Neural cell (in vitro differentiated cells): ENCODE results near the gene TUBA1B. TPM values are rescaled to one million over a fixed set of nuclear protein-coding genes. Genes with fewer than 3 reads are reported as not detected.

Experiments
- H2AFZ ChIP-seq: fragments of 200-600, 300-800 bp; sonication (generic), shearing (Covaris generic); 2 replicates; pipeline ENCODE4 v1.6.0; 2014; ENCODE audit warnings: low read depth, mild to moderate bottlenecking, antibody characterized with exemption, low read length, moderate library complexity
- H3F3A ChIP-seq: fragments of 200-600 bp; shearing (Covaris generic); 2 replicates; pipeline ENCODE4 v1.6.1; 2016; ENCODE audit warnings: mild to moderate bottlenecking, moderate library complexity, mixed read lengths, antibody characterized with exemption, low read length; ENCODE audit not compliant: insufficient read depth, poor library complexity, severe bottlenecking
- H3K27ac ChIP-seq: fragments of 200-600, 300-800 bp; sonication (generic), shearing (Covaris generic); 2 replicates; pipeline ENCODE4 v1.5.1; 2014; ENCODE audit warnings: mild to moderate bottlenecking, low read length, moderate library complexity
- H3K27me3 ChIP-seq: fragments of 300-800, 200-600 bp; sonication (generic), shearing (Covaris generic); 2 replicates; pipeline ENCODE4 v1.6.0; 2014; ENCODE audit warnings: mild to moderate bottlenecking, low read depth, low read length, moderate library complexity; ENCODE audit not compliant: insufficient read depth
- H3K36me3 ChIP-seq: fragments of 300-800, 200-600 bp; sonication (generic), shearing (Covaris generic); 2 replicates; pipeline ENCODE4 v1.5.1; 2014; ENCODE audit warnings: mild to moderate bottlenecking, antibody characterized with exemption, low read length, moderate library complexity; ENCODE audit not compliant: insufficient read depth
- H3K4me2 ChIP-seq: fragments of 300-800, 200-600 bp; sonication (generic), shearing (Covaris generic); 2 replicates; pipeline ENCODE4 v1.6.0; 2014; ENCODE audit warnings: mild to moderate bottlenecking, low read length
- H3K4me3 ChIP-seq: fragments of 300-800, 200-600 bp; sonication (generic), shearing (Covaris generic); 2 replicates; pipeline ENCODE4 v1.5.1; 2014; ENCODE audit warnings: mild to moderate bottlenecking, low read length, moderate library complexity
- H3K79me2 ChIP-seq: fragments of 200-600 bp; shearing (Covaris generic); replicated peaks from 2 replicates; pipeline ENCODE4 v1.6.0; 2014; ENCODE audit warnings: mild to moderate bottlenecking, low read length, moderate library complexity; ENCODE audit not compliant: insufficient read depth
- H3K9ac ChIP-seq: fragments of 300-800, 200-600 bp; sonication (generic), shearing (Covaris generic); 2 replicates; pipeline ENCODE4 v1.6.1; 2016; ENCODE audit warnings: mild to moderate bottlenecking, low read length, mixed read lengths
- H3K9me2 ChIP-seq: fragments of 200-600 bp; shearing (Covaris generic); 2 replicates; pipeline ENCODE4 v1.6.1; 2016; ENCODE audit warnings: mild to moderate bottlenecking, low read length, mixed read lengths; ENCODE audit not compliant: insufficient read depth
- H3K9me3 ChIP-seq: fragments of 200-600, 300-800 bp; sonication (generic), shearing (Covaris generic); 2 replicates; pipeline ENCODE4 v1.6.1; 2016; ENCODE audit warnings: mild to moderate bottlenecking, mixed run types, low read length, moderate library complexity, mixed read lengths
- H4K20me1 ChIP-seq: fragments of 200-600 bp; shearing (Covaris generic); 2 replicates; pipeline ENCODE4 v1.6.1; 2016; ENCODE audit warnings: mild to moderate bottlenecking, mixed run types; ENCODE audit not compliant: insufficient read depth
- EP300 ChIP-seq: fragments of 450-650 bp; conservative IDR thresholded peaks from 2 replicates; pipeline ENCODE4 v1.6.1; 2014; ENCODE audit warnings: antibody characterized with exemption, mild to moderate bottlenecking, moderate library complexity; ENCODE audit not compliant: poor library complexity, severe bottlenecking
- EZH2 ChIP-seq: fragments of 200-600, 300-800 bp; shearing (Covaris generic), sonication (generic); IDR thresholded peaks from 2 replicates; pipeline ENCODE4 v1.6.1; 2014; ENCODE audit warnings: antibody characterized with exemption, low read length, borderline replicate concordance, mild to moderate bottlenecking; ENCODE audit not compliant: insufficient read depth, poor library complexity, severe bottlenecking
- MXI1 ChIP-seq: fragments of 450-650 bp; conservative IDR thresholded peaks from 2 replicates; pipeline ENCODE4 v1.6.1; 2014; ENCODE audit warnings: antibody characterized with exemption, mild to moderate bottlenecking; ENCODE audit not compliant: poor library complexity, severe bottlenecking
- POLR2AphosphoS5 ChIP-seq: IDR thresholded peaks from 2 replicates; pipeline ENCODE4 v1.6.1; 2012
- RAD21 ChIP-seq: fragments of 450-650 bp; conservative IDR thresholded peaks from 2 replicates; pipeline ENCODE4 v1.6.1; 2014; ENCODE audit warnings: antibody characterized with exemption, mild to moderate bottlenecking, moderate library complexity
- REST ChIP-seq: IDR thresholded peaks from 2 replicates; pipeline ENCODE4 v1.6.1; 2012; ENCODE audit warnings: borderline replicate concordance
- SMC3 ChIP-seq: fragments of 450-650 bp; conservative IDR thresholded peaks from 2 replicates; pipeline ENCODE4 v1.6.1; 2014; ENCODE audit warnings: antibody characterized with exemption, mild to moderate bottlenecking, moderate library complexity; ENCODE audit not compliant: poor library complexity
- TAF1 ChIP-seq: IDR thresholded peaks from 2 replicates; pipeline ENCODE4 v1.6.1; 2012; ENCODE audit warnings: low read depth
- polyA plus RNA-seq: library from polyadenylated mRNA; depleted of rRNA; stranded (reverse); fragments of >200 nt; gene quantifications from 2 replicates; pipeline ENCODE4 v1.2.3, GENCODE V29; 2014
- small RNA-seq, 3 experiments: library from RNA; depleted of rRNA; stranded (forward); fragments of <200 nt; gene quantifications; one replicate each; pipeline ENCODE3, GENCODE V24; 2012
- TF ChIP-seq, protein P1 (sequence below): fragments of 450-650 bp; IDR thresholded peaks from 2 replicates; pipeline ENCODE4 v1.5.1; 2014; ENCODE audit warnings: antibody characterized with exemption, mild to moderate bottlenecking, moderate library complexity; ENCODE audit not compliant: poor library complexity, severe bottlenecking

Gene TUBA1B
- polyA plus RNA-seq, 1 donor from 2014 or later = 573 TPM

GRCh38 chr12:49084438-49084837, 46.8 kb downstream of the TUBA1B start:
- Histone ChIP-seq H3K27me3 (peaks cover 22% of the 10 kb centered on the region), H3K79me2 (no peaks in the 10 kb centered on the region), H3K4me3 (no peak overlapping the region), H3K27ac (no peak overlapping the region), H3K9ac (no peak overlapping the region), H3K4me2 (no peak overlapping the region), H3K9me2 (no peaks in the 10 kb centered on the region), H3K36me3 (no peaks in the 10 kb centered on the region), H2AFZ (no peak overlapping the region), H3K9me3 (no peaks in the 10 kb centered on the region), H4K20me1 (no peaks in the 10 kb centered on the region), H3F3A (no peaks in the 10 kb centered on the region)
- TF ChIP-seq SMC3 = no peak

DNA sequence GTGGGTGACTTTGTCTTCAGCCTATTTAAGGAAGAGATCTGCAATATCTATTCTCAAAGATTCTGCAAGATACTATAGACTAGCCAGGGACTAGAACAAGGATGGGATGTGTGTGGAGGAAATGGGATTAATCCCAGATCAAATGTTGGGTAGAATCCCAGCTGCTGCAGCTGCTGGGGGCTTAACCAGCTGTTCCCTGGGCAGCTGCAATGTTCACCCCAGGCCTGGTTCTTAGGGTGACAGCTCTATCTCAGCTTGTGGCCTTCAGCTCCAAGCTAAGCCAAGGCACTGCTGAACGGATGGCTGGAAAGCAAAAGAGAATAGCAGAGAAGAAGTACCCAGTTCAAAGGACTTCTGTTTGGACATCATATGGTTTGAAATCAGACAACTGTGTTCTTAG, 51.4 kb downstream of the TUBA1B start:
- H3K9me3 ChIP-seq = no peaks in the 10 kb centered on the region
- H4K20me1 ChIP-seq = no peaks in the 10 kb centered on the region
- H3K36me3 ChIP-seq = no peaks in the 10 kb centered on the region
- H3F3A ChIP-seq = no peaks in the 10 kb centered on the region
- H3K79me2 ChIP-seq = no peaks in the 10 kb centered on the region
- H3K9me2 ChIP-seq = no peaks in the 10 kb centered on the region
- no peak overlapping the region for H3K9ac ChIP-seq
- no peaks in the 10 kb centered on the region for H3K27me3 ChIP-seq
- H3K4me3 ChIP-seq = no peak overlapping the region
- H2AFZ ChIP-seq = no peak overlapping the region
- TF ChIP-seq MXI1 = no peak
- no peak for TF ChIP-seq EZH2
- no peak for TF ChIP-seq RAD21
- TF ChIP-seq REST = no peak
- no peak for TF ChIP-seq POLR2AphosphoS5
- no peak for TF ChIP-seq EP300
- no peak for TF ChIP-seq SMC3
- no peak for TF ChIP-seq TAF1
- TF ChIP-seq, protein P1, sequence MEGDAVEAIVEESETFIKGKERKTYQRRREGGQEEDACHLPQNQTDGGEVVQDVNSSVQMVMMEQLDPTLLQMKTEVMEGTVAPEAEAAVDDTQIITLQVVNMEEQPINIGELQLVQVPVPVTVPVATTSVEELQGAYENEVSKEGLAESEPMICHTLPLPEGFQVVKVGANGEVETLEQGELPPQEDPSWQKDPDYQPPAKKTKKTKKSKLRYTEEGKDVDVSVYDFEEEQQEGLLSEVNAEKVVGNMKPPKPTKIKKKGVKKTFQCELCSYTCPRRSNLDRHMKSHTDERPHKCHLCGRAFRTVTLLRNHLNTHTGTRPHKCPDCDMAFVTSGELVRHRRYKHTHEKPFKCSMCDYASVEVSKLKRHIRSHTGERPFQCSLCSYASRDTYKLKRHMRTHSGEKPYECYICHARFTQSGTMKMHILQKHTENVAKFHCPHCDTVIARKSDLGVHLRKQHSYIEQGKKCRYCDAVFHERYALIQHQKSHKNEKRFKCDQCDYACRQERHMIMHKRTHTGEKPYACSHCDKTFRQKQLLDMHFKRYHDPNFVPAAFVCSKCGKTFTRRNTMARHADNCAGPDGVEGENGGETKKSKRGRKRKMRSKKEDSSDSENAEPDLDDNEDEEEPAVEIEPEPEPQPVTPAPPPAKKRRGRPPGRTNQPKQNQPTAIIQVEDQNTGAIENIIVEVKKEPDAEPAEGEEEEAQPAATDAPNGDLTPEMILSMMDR = no peak
- H3K27ac ChIP-seq = no peak overlapping the region
- H3K4me2 ChIP-seq = no peak overlapping the region

Small RNAs within 50 kb of the gene (small RNA-seq; reads per million reads assigned to genes)
- 0 to 1.2 (median 0) reads per million in 3 experiments for gene RF00019

Other genes with a start within 250 kb of the TUBA1B start
- gene FKBP11, start 205.9 kb downstream of the TUBA1B start, polyA plus RNA-seq = 24.5 and 24.9 TPM in 2 replicates
- gene ARF3, start 173.9 kb downstream of the TUBA1B start, polyA plus RNA-seq = 114 TPM in 2 replicates
- gene WNT10B, start 159.7 kb downstream of the TUBA1B start, polyA plus RNA-seq = 0.92 and 1.2 TPM in 2 replicates
- not detected in 2 replicates for gene WNT1, start 153.1 kb downstream of the TUBA1B start, polyA plus RNA-seq
- gene DDN, start 132.0 kb downstream of the TUBA1B start, polyA plus RNA-seq = 0.20 and 0.51 TPM in 2 replicates
- gene PRKAG1, start 112.6 kb downstream of the TUBA1B start, polyA plus RNA-seq = 69.0 and 71.0 TPM in 2 replicates
- 14.1 and 15.8 TPM in 2 replicates for gene KMT2D, start 70.6 kb downstream of the TUBA1B start, polyA plus RNA-seq
- 0.68 TPM in 1 of 2 replicates, not detected in the other for gene RHEBL1, start 61.4 kb downstream of the TUBA1B start, polyA plus RNA-seq
- gene DHH, start 36.6 kb downstream of the TUBA1B start, polyA plus RNA-seq = 0.28 and 0.66 TPM in 2 replicates
- 344 and 381 TPM in 2 replicates for gene LMBR1L, start 20.5 kb downstream of the TUBA1B start, polyA plus RNA-seq
- 14,333 and 15,501 TPM in 2 replicates for gene TUBA1A, start 57.7 kb upstream of the TUBA1B start, polyA plus RNA-seq
- 56.2 and 63.0 TPM in 2 replicates for gene TUBA1C, start 133.7 kb upstream of the TUBA1B start, polyA plus RNA-seq
- not detected in 2 replicates for gene PRPH, start 163.8 kb upstream of the TUBA1B start, polyA plus RNA-seq
- 0.26 and 1.3 TPM in 2 replicates for gene TROAP, start 191.9 kb upstream of the TUBA1B start, polyA plus RNA-seq
- 13.7 and 15.4 TPM in 2 replicates for gene C1QL4, start 205.8 kb upstream of the TUBA1B start, polyA plus RNA-seq
- gene DNAJC22, start 215.5 kb upstream of the TUBA1B start, polyA plus RNA-seq = 0.54 and 1.1 TPM in 2 replicates
- 55.4 and 58.4 TPM in 2 replicates for gene SPATS2, start 236.1 kb upstream of the TUBA1B start, polyA plus RNA-seq